GM23338 (cell line): Measurements from ENCODE around the gene RWDD1.

Experiments used
- CREB1 ChIP-seq: fragments of 250-450 bp; sonication (Bioruptor Pico); IDR thresholded peaks from 2 replicates; pipeline ENCODE4 v1.5.0; 2020; ENCODE audit warnings: low read depth, mild to moderate bottlenecking, moderate library complexity
- CTCF ChIP-seq, 2 experiments: fragments of 200-600 bp in 1 of 2; sonication (generic) in 1 of 2; conservative IDR thresholded peaks; 2 replicates each; pipeline versions ENCODE4 v1.5.1 to v1.6.1; 2016 to 2017; ENCODE audit warnings: antibody characterized with exemption in 2 of 2, low read depth in 2 of 2, mild to moderate bottlenecking in 2 of 2, moderate library complexity in 1 of 2
- ETS1 ChIP-seq: IDR thresholded peaks from 2 replicates; pipeline ENCODE4 v1.6.1; 2016; ENCODE audit warnings: antibody characterized with exemption
- EZH2 ChIP-seq: fragments of 200-600 bp; sonication (generic); IDR thresholded peaks from one replicate; pipeline ENCODE4 v1.8.0; 2017; ENCODE audit warnings: antibody characterized with exemption, mild to moderate bottlenecking, low read depth; ENCODE audit not compliant: unreplicated experiment
- EZH2phosphoT487 ChIP-seq: fragments of 200-600 bp; sonication (generic); IDR thresholded peaks from one replicate; pipeline ENCODE4 v1.8.1; 2018; ENCODE audit warnings: antibody characterized with exemption; ENCODE audit not compliant: unreplicated experiment
- JUNB ChIP-seq: IDR thresholded peaks from one replicate; pipeline ENCODE4 v1.6.1; 2016; ENCODE audit warnings: antibody characterized with exemption; ENCODE audit not compliant: unreplicated experiment
- NANOG ChIP-seq: IDR thresholded peaks from 2 replicates; pipeline ENCODE4 v1.6.1; 2016; ENCODE audit warnings: antibody characterized with exemption, borderline replicate concordance
- POLR2AphosphoS5 ChIP-seq: IDR thresholded peaks from 2 replicates; pipeline ENCODE4 v1.6.1; 2016; ENCODE audit warnings: antibody characterized with exemption, low read depth
- REST ChIP-seq: IDR thresholded peaks from one replicate; pipeline ENCODE4 v1.6.1; 2018; ENCODE audit warnings: antibody characterized with exemption; ENCODE audit not compliant: unreplicated experiment
- ZNF331 ChIP-seq: fragments of 250-450 bp; sonication (Bioruptor Pico); IDR thresholded peaks from 2 replicates; pipeline ENCODE4 v1.5.0; 2020; ENCODE audit warnings: low read depth, mild to moderate bottlenecking, moderate library complexity

GRCh38 chr6:116529466-116530290, 41.6 kb upstream of the RWDD1 start:
- TF ChIP-seq POLR2AphosphoS5 (no peak), EZH2phosphoT487 (no peak), CTCF (conservative IDR thresholded peaks at IDR 0.05; ENCODE audit: low read depth in 2 of 2) (no peak), ZNF331 (CRISPR knock-in tag) (no peak), CREB1 (CRISPR knock-in tag) (no peak), EZH2 (no peak), JUNB (no peak), ETS1 (no peak), REST (no peak), NANOG (no peak)
